ENCODE measurements around the gene TREH.

GRCh38 chr11:118673361-118674081, 5.9 kb downstream of the TREH start:
- TF ChIP-seq CTCF (IDR thresholded peaks at IDR 0.05), result no peak
- no peak for TF ChIP-seq TEAD4 (IDR thresholded peaks at IDR 0.05; ENCODE audit: borderline replicate concordance, insufficient read depth)
- TF ChIP-seq EZH2phosphoT487 (IDR thresholded peaks at IDR 0.05; ENCODE audit: borderline replicate concordance, low read depth), result no peak
- TF ChIP-seq POLR2AphosphoS5 (IDR thresholded peaks at IDR 0.05; ENCODE audit: low read depth, low read length), result no peak
- no peak for TF ChIP-seq EP300 (IDR thresholded peaks at IDR 0.05; ENCODE audit: borderline replicate concordance in 1 of 2, low read depth in 1 of 2, low read length in 1 of 2)
- no peak for TF ChIP-seq USF1 (IDR thresholded peaks at IDR 0.05; ENCODE audit: borderline replicate concordance, low read depth)
- no peak for TF ChIP-seq REST (IDR thresholded peaks at IDR 0.05; ENCODE audit: low read depth, low read length)
- no peak for TF ChIP-seq FOXM1 (IDR thresholded peaks at IDR 0.05; ENCODE audit: low read depth)
- TF ChIP-seq YY1 (IDR thresholded peaks at IDR 0.05; ENCODE audit: low read depth), result no peak
- no peak for TF ChIP-seq TAF1 (IDR thresholded peaks at IDR 0.05; ENCODE audit: borderline replicate concordance, low read depth, low read length)
- no peak for TF ChIP-seq RCOR1 (IDR thresholded peaks at IDR 0.05; ENCODE audit: low read length)

Measured in SK-N-SH (cell line).